ENCODE results near the gene SPAAR.
"Not testable (repeated sequence)": the region's sequence is repeated elsewhere in the genome, so short reads cannot be mapped to it uniquely, and the experiment has no call there.

Gene SPAAR

DNA sequence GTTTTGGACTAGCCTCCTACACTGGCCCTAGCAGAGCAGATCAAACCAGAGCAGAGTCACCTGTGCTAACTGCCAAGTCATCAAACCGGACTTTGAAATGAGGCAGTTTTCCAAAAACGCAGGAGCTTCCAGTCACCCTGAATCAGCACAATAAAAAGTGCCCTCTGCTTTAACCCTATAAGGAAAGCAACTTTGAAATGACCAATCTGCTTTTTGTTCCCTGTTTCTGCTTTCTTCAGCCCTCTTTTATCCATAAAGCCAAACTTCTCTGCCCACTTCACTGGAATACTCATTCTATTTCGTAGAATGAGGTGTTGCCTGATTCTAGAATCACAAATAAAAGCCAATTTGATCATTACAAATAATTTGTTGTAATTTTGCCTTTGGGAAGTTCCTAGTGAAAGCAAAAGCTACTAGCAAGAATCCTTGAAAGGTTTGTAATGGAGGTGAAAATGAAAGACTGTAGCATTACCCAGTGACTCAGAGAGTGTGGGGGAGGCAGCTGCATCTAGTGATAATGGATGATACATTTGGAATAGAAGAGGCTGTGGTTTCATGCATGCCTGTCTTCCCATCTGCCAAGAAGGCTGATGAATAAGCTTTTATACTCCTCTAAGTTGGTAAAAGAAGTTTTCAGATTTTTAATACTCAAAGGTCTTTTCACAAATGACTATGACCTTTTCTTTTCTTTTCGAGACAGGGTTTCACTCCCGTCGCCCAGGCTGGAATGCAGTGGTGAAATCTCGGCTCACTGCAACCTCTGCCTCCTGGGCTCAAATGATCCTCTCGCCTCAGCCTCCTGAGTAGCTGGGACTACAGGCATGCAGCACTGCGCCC is 14.9 kb downstream of the SPAAR start:
- DNase-seq, result no peak

- DNase-seq, result no peak
Measured at GRCh38 chr9:35928591-35929452, 19.5 kb downstream of the SPAAR start.

DNA sequence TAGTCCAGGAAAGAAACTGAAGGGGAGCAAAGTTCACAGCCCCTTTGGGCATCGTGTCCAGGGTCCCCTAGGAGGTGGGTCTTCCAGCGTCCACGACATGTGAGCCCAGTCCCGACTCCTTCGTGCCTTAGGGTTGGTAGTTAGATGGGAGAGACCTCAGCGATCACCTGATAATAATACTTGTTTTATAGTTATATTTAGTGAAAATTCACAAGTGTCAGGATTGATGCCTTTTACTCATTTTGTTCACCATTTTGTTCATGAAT is 20.1 kb downstream of the SPAAR start:
- DNase-seq, result no peak

- no peak for DNase-seq
Measured at GRCh38 chr9:35930521-35930920, 21.2 kb downstream of the SPAAR start.

GRCh38 chr9:35930989-35931388 is 21.7 kb downstream of the SPAAR start:
- DNase-seq, result no peak

GRCh38 chr9:35932735-35933134 is 23.4 kb downstream of the SPAAR start:
- no peak for DNase-seq

GRCh38 chr9:35933550-35934067 is 24.3 kb downstream of the SPAAR start:
- DNase-seq, result no peak

GRCh38 chr9:35934069-35934468 is 24.8 kb downstream of the SPAAR start:
- not testable (repeated sequence) for DNase-seq

DNA sequence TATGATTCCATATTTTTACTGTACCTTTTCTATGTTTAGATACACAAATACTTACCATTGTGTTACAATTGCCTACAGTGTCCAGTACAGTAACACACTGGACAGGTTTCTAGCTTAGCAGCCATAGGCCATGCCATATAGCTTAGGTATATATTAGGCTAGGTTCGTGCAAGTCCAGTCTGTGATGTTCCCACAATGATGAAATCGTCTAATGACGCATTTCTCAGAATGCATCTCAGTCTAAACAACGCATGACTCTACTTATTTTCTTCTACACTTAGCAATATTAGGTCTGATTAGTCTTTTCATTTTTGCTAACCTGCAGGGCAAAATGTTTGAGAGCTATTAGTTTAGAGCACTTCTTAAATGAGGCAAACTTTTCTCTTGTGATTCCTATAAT is 26.0 kb downstream of the SPAAR start:
- no peak for DNase-seq

DNA sequence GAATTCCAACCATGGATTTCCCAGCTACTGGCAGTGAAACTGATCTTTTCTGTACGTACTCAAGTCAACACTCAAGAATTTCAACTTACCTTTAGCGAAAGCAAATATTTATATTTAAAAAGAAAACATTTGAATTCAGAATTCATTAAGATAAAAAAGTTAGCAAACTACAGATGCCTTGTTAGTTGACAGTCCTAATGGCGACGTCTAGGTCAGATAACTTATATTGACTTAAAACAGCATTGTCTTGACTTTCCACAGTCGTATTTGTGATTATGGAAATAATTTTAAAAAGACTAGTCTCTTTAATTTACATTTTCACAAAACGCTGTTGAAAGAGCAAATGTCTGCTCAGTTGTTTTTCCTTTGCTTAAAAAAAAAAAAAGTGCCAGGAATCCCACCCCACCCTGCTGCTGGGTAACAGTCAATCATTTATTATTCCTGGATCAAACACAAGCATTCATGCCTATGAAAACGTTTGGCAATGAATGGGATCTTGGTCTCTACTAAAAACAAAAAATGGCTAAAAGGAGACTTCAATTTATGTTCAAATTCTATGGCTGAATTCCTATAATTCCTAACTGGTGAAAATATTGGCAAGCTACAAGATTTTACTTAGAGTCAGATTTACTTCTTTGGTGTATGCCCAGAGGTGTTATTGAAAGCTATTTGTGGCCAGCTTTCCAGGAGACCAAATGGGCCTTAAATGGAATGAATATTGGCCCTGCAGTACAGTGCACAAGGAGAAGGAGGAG is 26.6 kb downstream of the SPAAR start:
- DNase-seq, result no peak

GRCh38 chr9:35937227-35937626 is 27.9 kb downstream of the SPAAR start:
- no peak for DNase-seq

DNA sequence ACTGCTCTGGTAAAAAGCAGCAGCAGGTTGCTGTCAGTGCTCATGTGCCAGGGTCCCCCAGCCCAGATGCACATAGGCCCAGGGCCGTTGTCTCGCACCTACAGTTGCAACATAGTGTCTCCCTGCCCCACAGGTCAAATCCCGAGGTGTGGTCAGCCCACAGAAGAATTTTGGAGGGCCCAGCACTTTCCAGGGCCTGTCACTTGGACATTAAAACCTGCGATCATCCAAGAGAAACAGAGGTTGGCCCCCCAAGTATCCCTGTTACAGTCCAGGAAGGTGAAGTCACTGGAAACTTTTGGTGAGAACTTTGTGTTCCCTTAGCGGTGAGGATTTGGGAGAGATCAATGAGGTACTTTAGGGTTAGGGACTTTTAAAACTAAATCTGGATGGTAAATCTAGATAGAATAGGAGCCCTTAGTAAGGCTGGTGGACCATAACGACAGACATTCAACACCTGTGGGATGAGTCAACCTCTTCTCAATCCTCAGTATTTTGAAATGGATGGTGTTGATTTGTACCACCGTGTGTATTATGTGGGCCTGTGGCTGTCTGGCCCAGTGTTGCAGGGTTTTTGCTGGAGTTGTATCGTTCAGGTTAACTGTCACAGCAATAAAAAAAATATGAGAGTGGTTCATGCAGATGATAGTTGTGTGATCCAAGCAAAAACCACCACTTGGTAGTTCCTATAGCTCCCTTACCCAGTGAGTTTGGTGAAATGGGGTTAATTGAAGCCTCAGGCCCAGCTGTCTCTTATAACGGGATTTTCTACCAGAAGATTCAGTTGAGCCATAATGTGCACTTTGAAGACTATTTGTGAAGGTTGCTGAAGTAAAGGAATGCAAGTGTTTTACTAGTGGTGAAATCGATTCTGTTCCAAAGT is 29.4 kb downstream of the SPAAR start:
- DNase-seq, result no peak

- DNase-seq, result no peak
Measured at GRCh38 chr9:35939679-35940250, 30.5 kb downstream of the SPAAR start.

GRCh38 chr9:35940458-35941407 is 31.4 kb downstream of the SPAAR start:
- no peak for DNase-seq

DNA sequence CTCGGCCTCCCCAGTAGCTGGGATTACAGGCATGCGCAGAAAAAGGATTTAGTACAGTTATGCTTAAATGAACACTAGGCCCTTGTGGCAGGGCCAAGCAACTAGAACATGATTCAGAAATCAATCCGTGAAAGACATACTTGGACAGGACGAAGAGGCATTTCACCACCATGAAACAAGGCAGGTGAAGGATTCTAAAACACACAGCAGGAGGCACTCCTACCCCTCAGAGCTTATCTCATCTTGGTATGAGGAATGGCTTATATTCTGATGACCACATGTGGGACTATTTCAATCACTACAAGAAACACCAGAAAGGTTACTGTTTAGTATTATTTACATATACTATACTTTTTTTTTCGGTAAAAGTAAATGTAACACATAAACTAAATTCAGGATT is 33.0 kb downstream of the SPAAR start:
- DNase-seq, result no peak

DNA sequence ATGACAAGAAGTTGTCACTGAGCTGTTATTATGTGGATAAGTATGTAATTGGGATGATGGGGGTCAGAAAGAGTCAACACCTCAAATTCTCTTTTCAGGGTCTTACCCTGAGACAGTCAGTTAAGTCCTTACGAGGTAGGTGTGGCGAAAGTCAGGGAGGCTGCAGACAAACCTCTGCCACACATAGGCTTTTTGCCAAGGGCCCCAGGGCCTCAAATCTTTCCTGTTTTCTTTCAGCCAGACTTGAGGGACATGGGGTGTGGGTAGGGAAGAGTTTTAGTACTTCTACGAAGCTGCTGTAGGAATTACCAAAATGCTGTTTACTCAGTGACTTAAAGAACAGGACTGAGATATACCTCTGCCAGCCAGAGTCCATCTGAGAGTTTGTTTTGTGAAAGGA is 34.9 kb downstream of the SPAAR start:
- DNase-seq, result no peak

- no peak for DNase-seq
Measured at GRCh38 chr9:35944841-35945240, 35.6 kb downstream of the SPAAR start.

- peak; percentile 91 for DNase-seq
Measured at GRCh38 chr9:35945341-35946018, 36.2 kb downstream of the SPAAR start.

GRCh38 chr9:35948451-35948850 is 39.2 kb downstream of the SPAAR start:
- no peak for DNase-seq

DNA sequence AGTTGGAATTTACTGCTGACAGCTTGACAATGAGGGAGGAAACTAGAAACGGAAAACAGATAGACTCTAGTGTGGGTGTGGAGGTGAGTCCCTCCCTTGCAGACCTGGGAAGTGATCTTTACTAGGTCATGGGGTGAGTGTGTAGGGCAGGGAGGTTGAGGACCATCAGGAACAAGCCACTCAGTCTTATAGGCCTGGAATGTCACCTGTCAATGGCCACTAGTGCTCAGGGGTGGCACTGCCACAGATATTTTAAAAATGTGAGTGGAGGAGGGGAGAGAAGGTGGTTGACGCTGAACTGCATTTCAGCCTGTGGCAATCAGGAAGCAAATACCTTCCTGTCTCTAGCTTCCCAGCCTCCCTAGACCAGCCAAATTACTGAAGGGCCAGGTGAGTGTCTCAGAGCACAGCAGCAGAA is 39.6 kb downstream of the SPAAR start:
- DNase-seq, result no peak

Measured in COR-L47 (cell line).